Testis (tissue), 3 donors: ENCODE measurements around the gene DNAJC3. TPM values are rescaled to one million over a fixed set of nuclear protein-coding genes. Genes with fewer than 3 reads are reported as not detected.
"Not testable (repeated sequence)": the region's sequence is repeated elsewhere in the genome, so short reads cannot be mapped to it uniquely, and the experiment has no call there.

Experiments
- DNase-seq: peaks from one replicate; pipeline ENCODE4 v3.0.0-alpha.2; 2019
- H3K27ac ChIP-seq, 2 donors: fragments of 200-600 bp; sonication (generic); one replicate each; pipeline ENCODE4 v1.5.1; 2019
- H3K27me3 ChIP-seq: fragments of 200-600 bp; sonication (generic); one replicate; pipeline ENCODE4 v1.5.1; 2019
- H3K36me3 ChIP-seq: fragments of 200-600 bp; sonication (generic); one replicate; pipeline ENCODE4 v1.5.1; 2017; ENCODE audit warnings: low read depth; ENCODE audit errors: missing control alignments
- H3K4me1 ChIP-seq: fragments of 200-600 bp; sonication (generic); one replicate; pipeline ENCODE4 v1.5.1; 2019
- H3K4me3 ChIP-seq, 2 donors: fragments of 200-600 bp; sonication (generic); one replicate each; pipeline ENCODE4 v1.5.1; 2017 to 2019
- H3K9me3 ChIP-seq: fragments of 200-600 bp; sonication (generic); one replicate; pipeline ENCODE4 v1.5.1; 2017
- CTCF ChIP-seq, 3 experiments: fragments of 450-650 bp in 2 of 3; fragments of 200-600 bp in 1 of 3; sonication (generic) in 1 of 3; IDR thresholded peaks; one replicate each; pipeline ENCODE4 v1.5.1; 2016 to 2019; ENCODE audit warnings: antibody characterized with exemption in 3 of 3, mild to moderate bottlenecking in 2 of 3, moderate library complexity in 1 of 3
- POLR2A ChIP-seq: fragments of 450-650 bp; IDR thresholded peaks from one replicate; pipeline ENCODE4 v1.6.1; 2017; ENCODE audit warnings: antibody characterized with exemption, mild to moderate bottlenecking, moderate library complexity
- WGBS, 2 donors: methylation state at CpG; one replicate each; pipeline ENCODE4 v1.1.5; 2018; 5-methylcytosine and 5-hydroxymethylcytosine counted together
- intact Hi-C: fragments of 100-400 bp; cut with DNase I; formaldehyde crosslinking; loops from one replicate; pipeline ENCODE4 v1.15.1; 2023; ENCODE audit warnings: low total_unique reads
- polyA plus RNA-seq: library from polyadenylated mRNA; stranded (reverse); fragments of 350-450 nt; fragmentation: Illumina TruSeq; extraction: RNeasy Lipid Tissue Mini Kit (QIAGEN cat#74804); gene quantifications from one replicate; pipeline ENCODE4 v1.2.3, GENCODE V29; 2014; ENCODE audit warnings: low read depth, low replicate concordance; ENCODE audit not compliant: insufficient read depth
- total RNA-seq, 2 donors: library from RNA; depleted of rRNA; stranded (reverse); fragments of >200 nt; gene quantifications; one replicate each; pipeline ENCODE4 v1.2.3, GENCODE V29; 2016

The DNAJC3 gene
- total and polyA plus RNA-seq, 3 donors from 2014 or later: 18.2 to 39.4 (median 26.0) TPM

GRCh38 chr13:95763601-95764000 lies 86.7 kb downstream of the DNAJC3 start:
- Histone ChIP-seq H3K9me3 (no peaks in the 10 kb centered on the region), H3K36me3 (no peaks in the 10 kb centered on the region), H3K27ac (no peak overlapping the region), H3K4me1 (no peaks in the 10 kb centered on the region), H3K27me3 (no peaks in the 10 kb centered on the region), H3K4me3 (no peak overlapping the region)
- TF ChIP-seq POLR2A (no peak), CTCF (IDR thresholded peaks at IDR 0.05) (no peak)
- WGBS, 2 donors: 88 to 92% methylated on average over 4 of the region's 4 CpGs
- intact Hi-C loops: no loop called here
- DNase-seq: no peak

DNA sequence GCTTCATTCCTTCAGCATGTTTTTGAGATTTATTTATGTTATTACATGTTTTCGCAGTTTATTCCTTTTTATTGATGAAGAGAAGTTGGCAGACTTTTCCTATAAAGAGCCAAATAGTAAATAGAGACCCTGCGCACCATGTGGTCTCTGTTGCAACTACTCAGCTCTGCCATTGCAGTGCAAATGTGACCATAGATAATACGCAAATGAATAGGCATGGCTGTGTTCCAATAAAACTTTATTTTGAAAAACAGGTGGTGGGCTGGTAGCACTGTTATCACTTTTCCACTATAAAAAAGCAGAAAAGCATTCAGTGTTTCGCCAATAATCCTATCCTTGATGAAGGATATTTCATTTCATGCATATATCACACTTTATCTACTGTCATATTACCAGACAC lies 95.0 kb downstream of the DNAJC3 start:
- Histone ChIP-seq H3K27me3 (no peaks in the 10 kb centered on the region), H3K27ac (no peak overlapping the region), H3K36me3 (no peaks in the 10 kb centered on the region), H3K4me1 (no peaks in the 10 kb centered on the region), H3K4me3 (no peak overlapping the region), H3K9me3 (no peaks in the 10 kb centered on the region)
- DNase-seq: no peak
- WGBS, 2 donors: 91% methylated on average over 4 of the region's 4 CpGs
- TF ChIP-seq POLR2A: no peak
- TF ChIP-seq CTCF (IDR thresholded peaks at IDR 0.05): no peak
- intact Hi-C loops: no loop called here

- intact Hi-C loops: no loop called here
Observed at GRCh38 chr13:95779522-95779921, 102.6 kb downstream of the DNAJC3 start.

GRCh38 chr13:95781016-95781415 lies 104.1 kb downstream of the DNAJC3 start:
- DNase-seq: no peak
- Histone ChIP-seq H3K36me3 (no peaks in the 10 kb centered on the region), H3K4me3 (no peak overlapping the region), H3K4me1 (no peaks in the 10 kb centered on the region), H3K27ac (no peak overlapping the region), H3K27me3 (no peaks in the 10 kb centered on the region), H3K9me3 (no peaks in the 10 kb centered on the region)
- TF ChIP-seq CTCF (IDR thresholded peaks at IDR 0.05) (no peak), POLR2A (no peak)
- WGBS, 2 donors: 94 to 100% methylated on average over 5 to 6 of the region's 6 CpGs
- intact Hi-C loops: no loop called here

More at GRCh38 chr13:95779522-95779921, 102.6 kb downstream of the DNAJC3 start:
- Histone ChIP-seq H3K27ac (no peak overlapping the region), H3K4me3 (no peak overlapping the region), H3K36me3 (no peaks in the 10 kb centered on the region), H3K9me3 (no peaks in the 10 kb centered on the region), H3K4me1 (no peaks in the 10 kb centered on the region), H3K27me3 (no peaks in the 10 kb centered on the region)
- WGBS, 2 donors: 90 to 94% methylated on average over 1 of the region's 1 CpG
- TF ChIP-seq POLR2A: no peak
- TF ChIP-seq CTCF (IDR thresholded peaks at IDR 0.05): no peak
- no peak for DNase-seq

GRCh38 chr13:95781940-95782339 lies 105.0 kb downstream of the DNAJC3 start:
- DNase-seq, intact Hi-C loops, H3K4me1 ChIP-seq, H3K9me3 ChIP-seq, H3K27ac ChIP-seq, H3K4me3 ChIP-seq, H3K36me3 ChIP-seq, H3K27me3 ChIP-seq: not testable (repeated sequence)
- 100% methylated on average over 1 of the region's 1 CpG for WGBS, 2 donors
